H1 (cell line): ENCODE measurements around the gene UQCRC2. TPM values are rescaled to one million over a fixed set of nuclear protein-coding genes. Genes with fewer than 3 reads are reported as not detected.

Source experiments
- BACH1 ChIP-seq: IDR thresholded peaks from 2 replicates; pipeline ENCODE4 v1.6.1; 2012; ENCODE audit warnings: low read length, improper control_type of control experiment
- CHD2 ChIP-seq: IDR thresholded peaks from 2 replicates; pipeline ENCODE4 v1.6.1; 2012; ENCODE audit warnings: low read length, improper control_type of control experiment
- GTF2F1 ChIP-seq: IDR thresholded peaks from 2 replicates; pipeline ENCODE4 v1.6.1; 2012; ENCODE audit warnings: low read depth, low read length, improper control_type of control experiment, borderline replicate concordance
- NANOG ChIP-seq: IDR thresholded peaks from 2 replicates; pipeline ENCODE4 v1.6.1; 2011; ENCODE audit warnings: low read length, low read depth, mild to moderate bottlenecking, inconsistent platforms; ENCODE audit not compliant: insufficient read depth, poor library complexity, severe bottlenecking
- PHF8 ChIP-seq: fragments of 200-600 bp; sonication (generic); conservative IDR thresholded peaks from 2 replicates; pipeline ENCODE4 v1.7.1; 2012; ENCODE audit warnings: low read depth, mild to moderate bottlenecking, inconsistent platforms, low read length, moderate library complexity
- SIRT6 ChIP-seq: IDR thresholded peaks from one replicate; pipeline ENCODE4 v1.7.1; 2012; ENCODE audit warnings: low read length, inconsistent platforms
- SIX5 ChIP-seq: IDR thresholded peaks from 2 replicates; pipeline ENCODE4 v1.6.1; 2011; ENCODE audit warnings: mild to moderate bottlenecking, low read depth, low read length
- SUZ12 ChIP-seq: fragments of 200-600 bp; sonication (generic); IDR thresholded peaks from 2 replicates; pipeline ENCODE4 v1.6.1; 2012; ENCODE audit warnings: mild to moderate bottlenecking, inconsistent platforms, low read length, moderate library complexity, mixed read lengths
- polyA plus RNA-seq, 7 experiments: library from polyadenylated mRNA; depleted of rRNA in 3 of 7; stranded (reverse) in 5 of 7; unstranded in 2 of 7; fragments of >200 nt in 5 of 7; fragments of 200-250 nt in 2 of 7; gene quantifications; 1 replicate in 5 of 7; 2 replicates in 1 of 7; 4 replicates in 1 of 7; pipeline versions ENCODE4 v1.2.1 to v1.2.3, GENCODE V29; 2011 to 2013; ENCODE audit warnings: missing spikeins in 2 of 7, mixed read lengths in 2 of 7
- total RNA-seq: library from RNA; stranded (reverse); fragmentation: NEBNext Ultra II Directional; extraction: Animal tissue kit (Norgen Biotek cat#: 25700); gene quantifications from 2 replicates; pipeline ENCODE4 v1.2.1, GENCODE V29; 2021
- TF ChIP-seq, protein P1 (sequence below): fragments of 300-600 bp; sonication (generic); IDR thresholded peaks from 2 replicates; pipeline ENCODE4 v1.7.1; 2012; ENCODE audit warnings: low read length, moderate library complexity, mild to moderate bottlenecking, inconsistent platforms; ENCODE audit not compliant: insufficient replicate concordance
- TF ChIP-seq, protein P2 (sequence below): IDR thresholded peaks from 2 replicates; pipeline ENCODE4 v1.6.1; 2011; ENCODE audit warnings: low read length, improper control_type of control experiment

UQCRC2 gene
- total and polyA plus RNA-seq, 2 of the 8 experiments (the other 6 are each of a cell fraction or from before 2014, with no cell fraction given) = 94.4 to 182 TPM

DNA sequence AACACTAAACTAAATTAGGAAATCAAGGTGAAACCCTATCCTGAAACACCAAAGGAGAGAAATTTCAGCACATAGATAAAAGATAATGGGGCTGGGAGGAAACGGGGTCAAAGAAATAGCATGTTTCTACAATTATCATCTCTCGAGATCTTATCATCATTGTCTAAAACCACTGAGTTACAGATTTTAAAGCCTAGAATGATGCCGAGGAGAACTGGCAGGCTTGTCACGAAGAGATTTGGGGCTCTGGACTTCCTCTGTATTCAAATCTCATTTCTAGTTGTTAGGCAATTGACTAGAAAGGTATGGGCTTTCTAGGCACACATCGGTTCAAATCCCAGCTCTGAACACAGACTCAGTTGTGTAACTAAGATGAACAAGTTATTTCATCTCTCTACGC lies 38.5 kb downstream of the UQCRC2 start (continued):
- TF ChIP-seq, protein P1, sequence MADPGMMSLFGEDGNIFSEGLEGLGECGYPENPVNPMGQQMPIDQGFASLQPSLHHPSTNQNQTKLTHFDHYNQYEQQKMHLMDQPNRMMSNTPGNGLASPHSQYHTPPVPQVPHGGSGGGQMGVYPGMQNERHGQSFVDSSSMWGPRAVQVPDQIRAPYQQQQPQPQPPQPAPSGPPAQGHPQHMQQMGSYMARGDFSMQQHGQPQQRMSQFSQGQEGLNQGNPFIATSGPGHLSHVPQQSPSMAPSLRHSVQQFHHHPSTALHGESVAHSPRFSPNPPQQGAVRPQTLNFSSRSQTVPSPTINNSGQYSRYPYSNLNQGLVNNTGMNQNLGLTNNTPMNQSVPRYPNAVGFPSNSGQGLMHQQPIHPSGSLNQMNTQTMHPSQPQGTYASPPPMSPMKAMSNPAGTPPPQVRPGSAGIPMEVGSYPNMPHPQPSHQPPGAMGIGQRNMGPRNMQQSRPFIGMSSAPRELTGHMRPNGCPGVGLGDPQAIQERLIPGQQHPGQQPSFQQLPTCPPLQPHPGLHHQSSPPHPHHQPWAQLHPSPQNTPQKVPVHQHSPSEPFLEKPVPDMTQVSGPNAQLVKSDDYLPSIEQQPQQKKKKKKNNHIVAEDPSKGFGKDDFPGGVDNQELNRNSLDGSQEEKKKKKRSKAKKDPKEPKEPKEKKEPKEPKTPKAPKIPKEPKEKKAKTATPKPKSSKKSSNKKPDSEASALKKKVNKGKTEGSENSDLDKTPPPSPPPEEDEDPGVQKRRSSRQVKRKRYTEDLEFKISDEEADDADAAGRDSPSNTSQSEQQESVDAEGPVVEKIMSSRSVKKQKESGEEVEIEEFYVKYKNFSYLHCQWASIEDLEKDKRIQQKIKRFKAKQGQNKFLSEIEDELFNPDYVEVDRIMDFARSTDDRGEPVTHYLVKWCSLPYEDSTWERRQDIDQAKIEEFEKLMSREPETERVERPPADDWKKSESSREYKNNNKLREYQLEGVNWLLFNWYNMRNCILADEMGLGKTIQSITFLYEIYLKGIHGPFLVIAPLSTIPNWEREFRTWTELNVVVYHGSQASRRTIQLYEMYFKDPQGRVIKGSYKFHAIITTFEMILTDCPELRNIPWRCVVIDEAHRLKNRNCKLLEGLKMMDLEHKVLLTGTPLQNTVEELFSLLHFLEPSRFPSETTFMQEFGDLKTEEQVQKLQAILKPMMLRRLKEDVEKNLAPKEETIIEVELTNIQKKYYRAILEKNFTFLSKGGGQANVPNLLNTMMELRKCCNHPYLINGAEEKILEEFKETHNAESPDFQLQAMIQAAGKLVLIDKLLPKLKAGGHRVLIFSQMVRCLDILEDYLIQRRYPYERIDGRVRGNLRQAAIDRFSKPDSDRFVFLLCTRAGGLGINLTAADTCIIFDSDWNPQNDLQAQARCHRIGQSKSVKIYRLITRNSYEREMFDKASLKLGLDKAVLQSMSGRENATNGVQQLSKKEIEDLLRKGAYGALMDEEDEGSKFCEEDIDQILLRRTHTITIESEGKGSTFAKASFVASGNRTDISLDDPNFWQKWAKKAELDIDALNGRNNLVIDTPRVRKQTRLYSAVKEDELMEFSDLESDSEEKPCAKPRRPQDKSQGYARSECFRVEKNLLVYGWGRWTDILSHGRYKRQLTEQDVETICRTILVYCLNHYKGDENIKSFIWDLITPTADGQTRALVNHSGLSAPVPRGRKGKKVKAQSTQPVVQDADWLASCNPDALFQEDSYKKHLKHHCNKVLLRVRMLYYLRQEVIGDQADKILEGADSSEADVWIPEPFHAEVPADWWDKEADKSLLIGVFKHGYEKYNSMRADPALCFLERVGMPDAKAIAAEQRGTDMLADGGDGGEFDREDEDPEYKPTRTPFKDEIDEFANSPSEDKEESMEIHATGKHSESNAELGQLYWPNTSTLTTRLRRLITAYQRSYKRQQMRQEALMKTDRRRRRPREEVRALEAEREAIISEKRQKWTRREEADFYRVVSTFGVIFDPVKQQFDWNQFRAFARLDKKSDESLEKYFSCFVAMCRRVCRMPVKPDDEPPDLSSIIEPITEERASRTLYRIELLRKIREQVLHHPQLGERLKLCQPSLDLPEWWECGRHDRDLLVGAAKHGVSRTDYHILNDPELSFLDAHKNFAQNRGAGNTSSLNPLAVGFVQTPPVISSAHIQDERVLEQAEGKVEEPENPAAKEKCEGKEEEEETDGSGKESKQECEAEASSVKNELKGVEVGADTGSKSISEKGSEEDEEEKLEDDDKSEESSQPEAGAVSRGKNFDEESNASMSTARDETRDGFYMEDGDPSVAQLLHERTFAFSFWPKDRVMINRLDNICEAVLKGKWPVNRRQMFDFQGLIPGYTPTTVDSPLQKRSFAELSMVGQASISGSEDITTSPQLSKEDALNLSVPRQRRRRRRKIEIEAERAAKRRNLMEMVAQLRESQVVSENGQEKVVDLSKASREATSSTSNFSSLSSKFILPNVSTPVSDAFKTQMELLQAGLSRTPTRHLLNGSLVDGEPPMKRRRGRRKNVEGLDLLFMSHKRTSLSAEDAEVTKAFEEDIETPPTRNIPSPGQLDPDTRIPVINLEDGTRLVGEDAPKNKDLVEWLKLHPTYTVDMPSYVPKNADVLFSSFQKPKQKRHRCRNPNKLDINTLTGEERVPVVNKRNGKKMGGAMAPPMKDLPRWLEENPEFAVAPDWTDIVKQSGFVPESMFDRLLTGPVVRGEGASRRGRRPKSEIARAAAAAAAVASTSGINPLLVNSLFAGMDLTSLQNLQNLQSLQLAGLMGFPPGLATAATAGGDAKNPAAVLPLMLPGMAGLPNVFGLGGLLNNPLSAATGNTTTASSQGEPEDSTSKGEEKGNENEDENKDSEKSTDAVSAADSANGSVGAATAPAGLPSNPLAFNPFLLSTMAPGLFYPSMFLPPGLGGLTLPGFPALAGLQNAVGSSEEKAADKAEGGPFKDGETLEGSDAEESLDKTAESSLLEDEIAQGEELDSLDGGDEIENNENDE = no peak
- TF ChIP-seq BACH1 (no peak), CHD2 (no peak), SIRT6 (no peak), SUZ12 (no peak), PHF8 (no peak), NANOG (no peak), SIX5 (no peak), GTF2F1 (no peak)
- TF ChIP-seq, protein P2, sequence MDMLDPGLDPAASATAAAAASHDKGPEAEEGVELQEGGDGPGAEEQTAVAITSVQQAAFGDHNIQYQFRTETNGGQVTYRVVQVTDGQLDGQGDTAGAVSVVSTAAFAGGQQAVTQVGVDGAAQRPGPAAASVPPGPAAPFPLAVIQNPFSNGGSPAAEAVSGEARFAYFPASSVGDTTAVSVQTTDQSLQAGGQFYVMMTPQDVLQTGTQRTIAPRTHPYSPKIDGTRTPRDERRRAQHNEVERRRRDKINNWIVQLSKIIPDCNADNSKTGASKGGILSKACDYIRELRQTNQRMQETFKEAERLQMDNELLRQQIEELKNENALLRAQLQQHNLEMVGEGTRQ = no peak
